ENCODE measurements around the gene PTPRN2. TPM values are rescaled to one million over a fixed set of nuclear protein-coding genes. Genes with fewer than 3 reads are reported as not detected.

PTPRN2 gene
- total and polyA plus RNA-seq, 2 of the 13 experiments (the other 11 are each of a cell fraction or from before 2014, with no cell fraction given) = 2.5 to 24.2 TPM

DNA sequence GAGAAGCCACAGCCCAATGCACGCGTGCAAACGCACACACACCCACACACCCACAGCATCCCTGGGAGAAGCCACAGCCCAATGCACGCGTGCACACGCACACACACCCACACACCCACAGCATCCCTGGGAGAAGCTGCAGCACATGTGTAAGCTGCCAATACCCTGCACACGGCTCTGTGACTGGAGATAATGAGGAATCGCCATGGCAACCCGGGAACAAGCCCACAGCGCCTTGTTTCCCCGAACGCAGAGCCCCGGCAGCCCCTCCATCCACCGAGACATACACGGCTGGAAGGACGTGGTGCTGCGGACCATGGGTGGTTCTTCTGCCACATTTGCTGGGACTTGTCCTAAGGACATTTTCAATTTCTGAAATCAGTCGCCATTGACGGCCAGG, 221.3 kb downstream of the PTPRN2 start (continued):
- no peak for TF ChIP-seq SATB2 (CRISPR knock-in tag; IDR thresholded peaks at IDR 0.05)
- TF ChIP-seq, protein P1, sequence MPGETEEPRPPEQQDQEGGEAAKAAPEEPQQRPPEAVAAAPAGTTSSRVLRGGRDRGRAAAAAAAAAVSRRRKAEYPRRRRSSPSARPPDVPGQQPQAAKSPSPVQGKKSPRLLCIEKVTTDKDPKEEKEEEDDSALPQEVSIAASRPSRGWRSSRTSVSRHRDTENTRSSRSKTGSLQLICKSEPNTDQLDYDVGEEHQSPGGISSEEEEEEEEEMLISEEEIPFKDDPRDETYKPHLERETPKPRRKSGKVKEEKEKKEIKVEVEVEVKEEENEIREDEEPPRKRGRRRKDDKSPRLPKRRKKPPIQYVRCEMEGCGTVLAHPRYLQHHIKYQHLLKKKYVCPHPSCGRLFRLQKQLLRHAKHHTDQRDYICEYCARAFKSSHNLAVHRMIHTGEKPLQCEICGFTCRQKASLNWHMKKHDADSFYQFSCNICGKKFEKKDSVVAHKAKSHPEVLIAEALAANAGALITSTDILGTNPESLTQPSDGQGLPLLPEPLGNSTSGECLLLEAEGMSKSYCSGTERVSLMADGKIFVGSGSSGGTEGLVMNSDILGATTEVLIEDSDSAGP (CRISPR knock-in tag; IDR thresholded peaks at IDR 0.05; ENCODE audit: borderline replicate concordance) = no peak

DNA sequence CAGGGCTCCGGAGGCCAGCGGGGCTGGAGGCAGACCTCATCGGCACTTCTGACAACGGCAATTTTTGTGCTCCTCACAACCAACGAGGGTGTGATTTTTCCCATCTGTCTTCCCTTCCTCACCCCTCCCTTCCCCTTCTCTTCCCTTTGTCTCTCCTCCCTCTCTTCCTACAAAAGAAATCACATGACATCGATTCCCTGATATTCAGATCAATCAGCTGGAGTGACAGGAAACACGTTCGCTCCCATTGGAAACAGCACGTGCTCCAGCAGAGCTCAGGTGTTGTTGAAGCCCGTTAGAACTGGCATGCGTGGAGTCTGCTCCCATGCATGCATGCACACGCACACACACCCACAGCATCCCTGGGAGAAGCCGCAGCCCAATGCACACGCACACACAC, 222.4 kb downstream of the PTPRN2 start:
- no peak for ATAC-seq
- Histone ChIP-seq H4K20me1 (ENCODE audit: insufficient read depth, low read length) (peaks cover 81% of the 10 kb centered on the region), H3K27me3 (ENCODE audit: control insufficient read depth in 1 of 2, insufficient read depth in 2 of 2, low read length in 2 of 2) (0 out of 5 replicates have a peak, but pooled peaks cover 0 to 1% of the 10 kb centered on the region in 2 experiments), H3K9ac (ENCODE audit: insufficient read depth, low read depth, low read length) (no peak overlapping the region), H3K4me3 (replicated peaks in 1 of 3; ENCODE audit: insufficient read depth in 1 of 3, low read depth in 2 of 3, low read length in 3 of 3) (no peak overlapping the region), H3K27ac (ENCODE audit: extremely low read length, insufficient read depth, low read length) (no peak overlapping the region), H3K4me1 (ENCODE audit: insufficient read depth, low read length) (no peaks in the 10 kb centered on the region), H3K4me2 (ENCODE audit: low read depth, low read length) (no peak overlapping the region), H3K36me3 (replicated peaks in 1 of 2; ENCODE audit: control insufficient read depth in 1 of 2, insufficient read depth in 2 of 2, low read length in 2 of 2) (peaks cover 0 to 3% of the 10 kb centered on the region in 2 experiments; a peak in 1 of 5 replicates), H3K79me2 (ENCODE audit: insufficient read depth, low read length) (no peaks in the 10 kb centered on the region), H2AFZ (ENCODE audit: low read length) (no peak overlapping the region), H3K9me3 (ENCODE audit: low read length) (no peaks in the 10 kb centered on the region)
- 80% methylated on average over 11 of the region's 14 CpGs for WGBS (ENCODE audit: low lambda C conversion rate)
- intact Hi-C loops (cut with micrococcal nuclease; ENCODE audit: unreplicated experiment) = no loop called here
- ChIA-PET POLR2A (no interaction called here), CTCF (ENCODE audit: low intra/inter-chr PET ratio, low total read pairs) (no interaction called here)
- in situ Hi-C loops (cut with HindIII; ENCODE audit: extremely low pct_ligation_motif_present, low pct_unique_long_range_greater_than_20kb) = loop anchor here (25.0 kb wide), 1 partner anchor 303 kb away; no protein-coding TSS in a partner anchor
- no peak for DNase-seq (ENCODE audit: low spot score)
- BruUV-seq (replicated peaks) = no TSS peak
- FAIRE-seq = no peak
- TF ChIP-seq NR1H2 (CRISPR knock-in tag; IDR thresholded peaks at IDR 0.05; ENCODE audit: borderline replicate concordance, low read depth) = no peak
- TF ChIP-seq ZNF788 (CRISPR knock-in tag; IDR thresholded peaks at IDR 0.05; ENCODE audit: borderline replicate concordance) = no peak
- no peak for TF ChIP-seq IRF2 (CRISPR knock-in tag; IDR thresholded peaks at IDR 0.05)
- TF ChIP-seq ETV5 (CRISPR knock-in tag; IDR thresholded peaks at IDR 0.05; ENCODE audit: borderline replicate concordance) = no peak
- TF ChIP-seq, protein P2, sequence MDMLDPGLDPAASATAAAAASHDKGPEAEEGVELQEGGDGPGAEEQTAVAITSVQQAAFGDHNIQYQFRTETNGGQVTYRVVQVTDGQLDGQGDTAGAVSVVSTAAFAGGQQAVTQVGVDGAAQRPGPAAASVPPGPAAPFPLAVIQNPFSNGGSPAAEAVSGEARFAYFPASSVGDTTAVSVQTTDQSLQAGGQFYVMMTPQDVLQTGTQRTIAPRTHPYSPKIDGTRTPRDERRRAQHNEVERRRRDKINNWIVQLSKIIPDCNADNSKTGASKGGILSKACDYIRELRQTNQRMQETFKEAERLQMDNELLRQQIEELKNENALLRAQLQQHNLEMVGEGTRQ (IDR thresholded peaks at IDR 0.05; ENCODE audit: low read depth, low read length) = no peak
- TF ChIP-seq, protein P2 (CRISPR knock-in tag; IDR thresholded peaks at IDR 0.05; ENCODE audit: borderline replicate concordance) = no peak
- no peak for TF ChIP-seq KDM3A (CRISPR knock-in tag; IDR thresholded peaks at IDR 0.05; ENCODE audit: low read depth)
- TF ChIP-seq ZNF878 (CRISPR knock-in tag; IDR thresholded peaks at IDR 0.05) = no peak
- no peak for TF ChIP-seq ADNP (CRISPR knock-in tag; IDR thresholded peaks at IDR 0.05)
- TF ChIP-seq, protein P3, sequence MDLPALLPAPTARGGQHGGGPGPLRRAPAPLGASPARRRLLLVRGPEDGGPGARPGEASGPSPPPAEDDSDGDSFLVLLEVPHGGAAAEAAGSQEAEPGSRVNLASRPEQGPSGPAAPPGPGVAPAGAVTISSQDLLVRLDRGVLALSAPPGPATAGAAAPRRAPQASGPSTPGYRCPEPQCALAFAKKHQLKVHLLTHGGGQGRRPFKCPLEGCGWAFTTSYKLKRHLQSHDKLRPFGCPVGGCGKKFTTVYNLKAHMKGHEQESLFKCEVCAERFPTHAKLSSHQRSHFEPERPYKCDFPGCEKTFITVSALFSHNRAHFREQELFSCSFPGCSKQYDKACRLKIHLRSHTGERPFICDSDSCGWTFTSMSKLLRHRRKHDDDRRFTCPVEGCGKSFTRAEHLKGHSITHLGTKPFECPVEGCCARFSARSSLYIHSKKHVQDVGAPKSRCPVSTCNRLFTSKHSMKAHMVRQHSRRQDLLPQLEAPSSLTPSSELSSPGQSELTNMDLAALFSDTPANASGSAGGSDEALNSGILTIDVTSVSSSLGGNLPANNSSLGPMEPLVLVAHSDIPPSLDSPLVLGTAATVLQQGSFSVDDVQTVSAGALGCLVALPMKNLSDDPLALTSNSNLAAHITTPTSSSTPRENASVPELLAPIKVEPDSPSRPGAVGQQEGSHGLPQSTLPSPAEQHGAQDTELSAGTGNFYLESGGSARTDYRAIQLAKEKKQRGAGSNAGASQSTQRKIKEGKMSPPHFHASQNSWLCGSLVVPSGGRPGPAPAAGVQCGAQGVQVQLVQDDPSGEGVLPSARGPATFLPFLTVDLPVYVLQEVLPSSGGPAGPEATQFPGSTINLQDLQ (CRISPR knock-in tag; IDR thresholded peaks at IDR 0.05) = no peak
- TF ChIP-seq ZBTB7B (CRISPR knock-in tag; IDR thresholded peaks at IDR 0.05) = no peak
- TF ChIP-seq, protein P4, sequence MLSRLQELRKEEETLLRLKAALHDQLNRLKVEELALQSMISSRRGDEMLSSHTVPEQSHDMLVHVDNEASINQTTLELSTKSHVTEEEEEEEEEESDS (CRISPR knock-in tag; IDR thresholded peaks at IDR 0.05; ENCODE audit: borderline replicate concordance) = no peak
- TF ChIP-seq, protein P5, sequence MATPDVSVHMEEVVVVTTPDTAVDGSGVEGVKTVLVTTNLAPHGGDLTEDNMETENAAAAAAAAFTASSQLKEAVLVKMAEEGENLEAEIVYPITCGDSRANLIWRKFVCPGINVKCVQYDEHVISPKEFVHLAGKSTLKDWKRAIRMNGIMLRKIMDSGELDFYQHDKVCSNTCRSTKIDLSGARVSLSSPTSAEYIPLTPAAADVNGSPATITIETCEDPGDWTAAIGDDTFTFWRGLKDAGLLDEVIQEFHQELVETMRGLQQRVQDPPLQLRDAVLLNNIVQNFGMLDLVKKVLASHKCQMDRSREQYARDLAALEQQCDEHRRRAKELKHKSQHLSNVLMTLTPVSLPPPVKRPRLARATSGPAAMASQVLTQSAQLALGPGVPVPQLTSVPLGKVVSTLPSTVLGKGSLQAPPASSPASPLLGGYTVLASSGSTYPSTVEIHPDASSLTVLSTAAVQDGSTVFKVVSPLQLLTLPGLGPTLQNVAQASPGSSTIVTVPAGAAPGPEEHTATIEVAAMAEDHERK (CRISPR knock-in tag; IDR thresholded peaks at IDR 0.05; ENCODE audit: low read depth) = no peak
- no peak for TF ChIP-seq MAF1 (CRISPR knock-in tag; IDR thresholded peaks at IDR 0.05; ENCODE audit: borderline replicate concordance)
